ENCODE results near the gene ZACN.

Gene ZACN

DNA sequence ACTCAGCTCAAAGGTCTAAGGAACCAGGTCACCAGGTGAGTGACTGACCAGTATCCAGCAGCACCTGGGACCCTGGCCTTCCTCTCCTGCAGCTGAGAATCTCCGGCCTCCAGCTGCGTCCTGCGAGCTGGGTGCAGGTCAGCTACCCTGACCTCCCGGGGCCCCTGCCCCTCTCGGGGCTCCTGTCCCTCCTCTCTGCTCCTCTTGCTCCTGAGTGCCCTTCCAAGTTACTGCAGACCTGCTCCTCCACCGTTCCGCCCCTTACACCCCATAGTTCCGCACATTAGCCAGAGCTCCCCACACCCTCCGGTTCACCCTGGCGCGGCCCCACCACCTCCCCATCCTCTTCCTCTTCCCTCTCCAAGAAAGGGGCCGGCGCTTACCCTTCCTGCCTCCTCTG, 51.5 kb downstream of the ZACN start:
- DNase-seq (ENCODE audit: low read depth in 2 of 2, low spot score in 1 of 2): no peak

DNA sequence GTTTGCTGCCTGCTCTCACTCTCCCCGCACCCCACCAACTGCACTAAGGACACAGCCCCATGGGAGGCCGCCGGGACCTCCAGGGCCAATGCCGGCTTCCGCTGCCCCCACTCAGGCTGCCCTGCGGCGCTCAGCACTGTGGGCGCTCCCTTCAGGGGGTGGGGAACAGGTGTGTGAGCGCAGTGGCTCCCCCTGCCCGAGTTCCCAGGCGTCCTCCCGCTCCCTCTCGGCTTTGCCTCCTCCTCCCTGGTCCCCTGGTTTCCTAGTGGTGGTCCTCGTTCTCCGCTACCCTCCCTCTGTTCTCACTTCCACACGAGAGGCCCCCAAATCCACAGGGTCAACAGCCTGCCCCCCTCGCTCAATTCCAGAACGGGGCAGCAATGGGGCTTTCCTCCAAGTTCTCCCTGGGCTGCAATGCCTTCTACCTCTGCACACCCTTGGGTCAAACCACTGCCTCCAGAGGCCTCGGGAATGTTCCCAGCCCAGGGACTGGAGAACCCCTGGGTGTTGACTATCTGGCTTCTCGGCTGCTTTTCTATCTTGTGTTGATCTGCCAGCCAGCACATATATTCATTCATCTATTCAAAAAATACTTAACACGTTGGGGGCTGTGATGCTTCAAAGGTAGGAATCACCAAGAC, 52.2 kb downstream of the ZACN start:
- DNase-seq (ENCODE audit: low read depth in 2 of 2, low spot score in 1 of 2): no peak

DNA sequence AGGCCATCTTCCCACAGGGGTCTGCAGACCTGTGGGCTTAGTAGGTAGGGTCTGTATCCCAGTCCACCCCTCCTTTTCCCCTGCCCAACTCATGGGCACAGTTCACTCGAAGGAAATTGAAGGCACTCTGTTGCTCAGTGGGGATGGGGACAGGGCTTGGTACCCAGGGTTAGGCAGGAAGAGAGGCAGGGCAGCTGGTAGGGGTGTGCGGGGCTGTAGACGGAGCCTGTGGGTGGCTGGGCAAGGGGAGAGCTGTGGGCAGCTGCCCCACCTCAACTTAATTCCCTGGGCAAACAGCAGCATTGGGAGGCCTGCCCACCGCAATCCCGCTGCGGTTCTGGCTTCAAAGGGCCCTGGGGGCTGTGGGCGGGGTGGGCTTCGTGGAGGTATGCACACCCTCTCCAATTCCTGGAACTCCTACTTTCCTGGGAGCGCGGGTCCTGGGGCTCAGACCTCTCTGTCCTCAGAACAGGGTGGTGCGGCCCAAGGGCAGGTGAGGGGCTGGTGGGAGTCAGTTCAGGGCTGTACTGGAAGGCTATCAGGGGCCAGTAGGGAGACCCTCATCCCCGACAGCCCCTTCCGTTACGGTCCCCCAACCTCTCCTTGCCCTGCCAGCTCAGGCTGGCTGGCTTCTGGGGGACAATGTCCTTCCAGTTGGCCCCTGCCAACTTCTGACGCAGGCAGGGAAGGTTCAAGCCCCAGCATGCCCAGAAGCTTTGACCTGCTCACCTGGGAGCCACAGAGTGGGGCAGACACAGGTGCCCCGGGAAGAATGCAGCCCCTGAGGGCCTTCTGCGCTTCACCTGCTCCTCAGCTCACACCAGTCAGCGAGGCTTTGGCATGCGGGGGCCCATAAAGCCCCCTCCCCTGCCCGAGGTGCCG, 53.0 kb downstream of the ZACN start:
- DNase-seq (ENCODE audit: low read depth in 2 of 2, low spot score in 1 of 2): no peak
